Testis (tissue), 3 donors: Measurements from ENCODE around the gene SRPX. TPM values are rescaled to one million over a fixed set of nuclear protein-coding genes. Genes with fewer than 3 reads are reported as not detected.
A peak's percentile ranks its signal among the peaks of the same experiment; 100 is the strongest.

Experiments
- DNase-seq: peaks from one replicate; pipeline ENCODE4 v3.0.0-alpha.2; 2019
- H3K27ac ChIP-seq, 2 donors: fragments of 200-600 bp; sonication (generic); one replicate each; pipeline ENCODE4 v1.5.1; 2019
- H3K27me3 ChIP-seq: fragments of 200-600 bp; sonication (generic); one replicate; pipeline ENCODE4 v1.5.1; 2019
- H3K36me3 ChIP-seq: fragments of 200-600 bp; sonication (generic); one replicate; pipeline ENCODE4 v1.5.1; 2017; ENCODE audit warnings: low read depth; ENCODE audit errors: missing control alignments
- H3K4me1 ChIP-seq: fragments of 200-600 bp; sonication (generic); one replicate; pipeline ENCODE4 v1.5.1; 2019
- H3K4me3 ChIP-seq, 2 donors: fragments of 200-600 bp; sonication (generic); one replicate each; pipeline ENCODE4 v1.5.1; 2017 to 2019
- H3K9me3 ChIP-seq: fragments of 200-600 bp; sonication (generic); one replicate; pipeline ENCODE4 v1.5.1; 2017
- CTCF ChIP-seq, 3 experiments: fragments of 450-650 bp in 2 of 3; fragments of 200-600 bp in 1 of 3; sonication (generic) in 1 of 3; IDR thresholded peaks; one replicate each; pipeline ENCODE4 v1.5.1; 2016 to 2019; ENCODE audit warnings: antibody characterized with exemption in 3 of 3, mild to moderate bottlenecking in 2 of 3, moderate library complexity in 1 of 3
- POLR2A ChIP-seq: fragments of 450-650 bp; IDR thresholded peaks from one replicate; pipeline ENCODE4 v1.6.1; 2017; ENCODE audit warnings: antibody characterized with exemption, mild to moderate bottlenecking, moderate library complexity
- WGBS, 2 donors: methylation state at CpG; one replicate each; pipeline ENCODE4 v1.1.5; 2018; 5-methylcytosine and 5-hydroxymethylcytosine counted together
- intact Hi-C: fragments of 100-400 bp; cut with DNase I; formaldehyde crosslinking; loops from one replicate; pipeline ENCODE4 v1.15.1; 2023; ENCODE audit warnings: low total_unique reads
- polyA plus RNA-seq: library from polyadenylated mRNA; stranded (reverse); fragments of 350-450 nt; fragmentation: Illumina TruSeq; extraction: RNeasy Lipid Tissue Mini Kit (QIAGEN cat#74804); gene quantifications from one replicate; pipeline ENCODE4 v1.2.3, GENCODE V29; 2014; ENCODE audit warnings: low read depth, low replicate concordance; ENCODE audit not compliant: insufficient read depth
- total RNA-seq, 2 donors: library from RNA; depleted of rRNA; stranded (reverse); fragments of >200 nt; gene quantifications; one replicate each; pipeline ENCODE4 v1.2.3, GENCODE V29; 2016

SRPX gene
- total and polyA plus RNA-seq, 3 donors from 2014 or later, result 5.1 to 31.2 (median 11.3) TPM

DNA sequence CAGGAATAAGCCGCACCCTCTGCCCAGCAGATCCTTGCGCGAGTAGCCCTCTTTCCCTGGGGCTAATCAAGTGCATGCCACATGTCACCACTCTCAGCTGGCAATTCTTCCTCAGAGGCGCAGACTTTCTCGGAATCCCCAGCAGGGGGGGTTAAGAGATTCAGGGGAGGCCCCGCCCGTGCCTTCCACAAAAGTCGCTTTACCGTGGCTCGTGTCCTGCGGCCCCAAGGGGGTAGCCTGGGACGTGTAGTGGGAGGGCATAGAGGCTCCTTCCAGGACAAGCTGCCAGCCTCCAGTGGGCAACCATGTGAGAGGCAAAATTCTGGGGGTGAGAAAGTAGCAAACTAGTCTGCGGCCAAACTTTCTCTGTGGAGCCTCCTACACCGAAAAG lies 652 bp downstream of the SRPX start:
- no peaks in the 10 kb centered on the region for H3K4me1 ChIP-seq
- H3K27ac ChIP-seq, result no peak overlapping the region
- intact Hi-C loops, result no loop called here
- peak; percentile 26 for DNase-seq
- H3K9me3 ChIP-seq, result no peaks in the 10 kb centered on the region
- 0 to 2% methylated on average over 4 to 14 of the region's 14 CpGs for WGBS, 2 donors
- H3K27me3 ChIP-seq, result no peaks in the 10 kb centered on the region
- TF ChIP-seq POLR2A (no peak), CTCF (IDR thresholded peaks at IDR 0.05) (peak in 1 of 3 experiments; percentile 11)
- H3K4me3 ChIP-seq, result peak overlapping the region; percentile 45 to 58
- no peaks in the 10 kb centered on the region for H3K36me3 ChIP-seq

DNA sequence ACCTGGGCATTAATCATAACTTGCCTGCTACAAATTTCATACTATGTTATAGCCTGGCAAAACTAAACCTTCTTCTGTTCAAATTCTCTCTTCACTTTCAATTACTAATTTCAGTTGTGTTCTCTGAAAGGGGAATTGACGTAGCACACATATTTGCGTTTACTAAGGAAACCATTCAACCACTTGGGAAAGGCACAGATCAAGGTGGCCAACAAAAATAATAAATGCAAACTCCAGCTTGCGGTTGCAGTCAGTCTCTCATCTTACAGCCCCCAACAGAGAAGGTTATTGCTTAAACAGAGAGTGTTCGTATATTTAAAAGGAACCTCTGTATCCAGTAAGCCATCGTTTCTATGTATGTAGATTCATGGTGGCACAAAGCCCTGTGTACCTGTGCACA lies 4.0 kb downstream of the SRPX start:
- H3K36me3 ChIP-seq, result no peaks in the 10 kb centered on the region
- H3K4me1 ChIP-seq, result no peaks in the 10 kb centered on the region
- no peak overlapping the region for H3K27ac ChIP-seq
- DNase-seq, result no peak
- H3K27me3 ChIP-seq, result no peaks in the 10 kb centered on the region
- intact Hi-C loops, result no loop called here
- WGBS, 2 donors, result 70 to 73% methylated on average over 5 of the region's 5 CpGs
- TF ChIP-seq POLR2A (no peak), CTCF (IDR thresholded peaks at IDR 0.05) (no peak)
- H3K9me3 ChIP-seq, result no peaks in the 10 kb centered on the region
- H3K4me3 ChIP-seq, result no peak overlapping the region

GRCh38 chrX:38214551-38215531 lies 5.8 kb downstream of the SRPX start:
- Histone ChIP-seq H3K27ac (no peak overlapping the region), H3K27me3 (no peaks in the 10 kb centered on the region), H3K36me3 (no peaks in the 10 kb centered on the region), H3K4me3 (no peak overlapping the region), H3K9me3 (no peaks in the 10 kb centered on the region), H3K4me1 (no peaks in the 10 kb centered on the region)
- intact Hi-C loops, result no loop called here
- TF ChIP-seq CTCF (IDR thresholded peaks at IDR 0.05), result no peak
- no peak for TF ChIP-seq POLR2A
- no peak for DNase-seq
- WGBS, 2 donors, result 60 to 66% methylated on average over 11 of the region's 11 CpGs

GRCh38 chrX:38214044-38214443 lies 6.6 kb downstream of the SRPX start:
- H3K27ac ChIP-seq, result no peak overlapping the region
- 83% methylated on average over 1 of the region's 1 CpG; no CpG with 5 or more reads in 1 of the 2 donors for WGBS, 2 donors
- no peak for DNase-seq
- no peak overlapping the region for H3K4me3 ChIP-seq
- no peaks in the 10 kb centered on the region for H3K4me1 ChIP-seq
- intact Hi-C loops, result no loop called here
- no peaks in the 10 kb centered on the region for H3K27me3 ChIP-seq
- no peaks in the 10 kb centered on the region for H3K9me3 ChIP-seq
- TF ChIP-seq POLR2A, result no peak
- no peak for TF ChIP-seq CTCF (IDR thresholded peaks at IDR 0.05)
- no peaks in the 10 kb centered on the region for H3K36me3 ChIP-seq
